ENCODE results near the gene SPTBN1.
A peak's percentile ranks its signal among the peaks of the same experiment; 100 is the strongest.

The SPTBN1 gene

DNA sequence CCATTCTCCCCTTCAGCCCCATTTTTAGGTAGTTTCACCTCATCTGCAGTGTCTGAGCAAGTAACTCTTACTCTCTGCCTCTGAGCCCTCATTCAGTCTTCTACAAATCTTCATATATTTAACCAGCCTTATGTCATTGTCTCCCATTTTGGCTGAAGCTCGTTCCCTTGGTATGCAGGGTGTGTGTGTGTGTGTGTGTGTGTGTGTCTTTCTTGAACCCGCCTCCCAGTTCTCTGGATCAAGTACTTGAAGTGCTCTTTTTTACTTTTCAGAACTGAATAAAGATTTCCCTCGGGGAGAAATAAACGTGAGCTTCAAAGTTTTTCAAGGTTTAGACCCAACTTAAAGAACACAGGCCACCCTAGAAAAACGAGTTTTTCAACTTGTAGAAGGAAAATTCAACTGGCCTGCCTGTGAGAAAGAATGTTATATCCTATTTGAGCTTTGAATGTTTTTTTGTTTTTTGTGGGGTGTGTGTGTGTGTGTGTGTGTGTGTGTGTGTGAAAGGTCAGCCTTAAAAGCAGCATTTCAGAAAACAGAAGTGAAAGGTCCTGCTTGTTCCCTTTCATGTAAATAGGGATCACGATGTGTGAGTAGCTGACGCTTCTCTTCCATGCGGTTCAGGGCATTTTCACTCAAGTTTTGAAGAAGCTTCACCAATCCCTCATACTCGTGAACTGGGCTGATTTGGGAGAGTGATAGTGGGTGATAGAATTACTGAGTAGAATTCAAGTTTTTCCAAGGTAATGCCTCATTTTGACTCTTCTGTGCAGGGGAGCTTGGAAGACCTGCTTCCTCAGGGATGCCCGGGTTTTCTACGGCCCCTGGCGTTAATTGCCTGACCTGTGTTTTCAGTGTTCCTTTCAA, 216.7 kb downstream of the SPTBN1 start:
- no peaks in the 10 kb centered on the region for H3K9me3 ChIP-seq (ENCODE audit: control insufficient read depth, low read length)
- peaks cover 47% of the 10 kb centered on the region for H3K36me3 ChIP-seq (ENCODE audit: control insufficient read depth, insufficient read depth, low read length)
- 93 to 96% methylated on average over 6 to 8 of the region's 12 CpGs for WGBS, 2 experiments (ENCODE audit: insufficient coverage in 2 of 2)
- H3K27ac ChIP-seq (ENCODE audit: low read depth, low read length, severe bottlenecking), result peak overlapping the region; percentile 19
- H3K4me1 ChIP-seq (ENCODE audit: control insufficient read depth, insufficient read depth, low read length, poor library complexity, severe bottlenecking), result peaks cover 3% of the 10 kb centered on the region
- H3K4me3 ChIP-seq (ENCODE audit: extremely low read depth, insufficient read depth, low read length, poor library complexity, severe bottlenecking), result no peak overlapping the region

DNA sequence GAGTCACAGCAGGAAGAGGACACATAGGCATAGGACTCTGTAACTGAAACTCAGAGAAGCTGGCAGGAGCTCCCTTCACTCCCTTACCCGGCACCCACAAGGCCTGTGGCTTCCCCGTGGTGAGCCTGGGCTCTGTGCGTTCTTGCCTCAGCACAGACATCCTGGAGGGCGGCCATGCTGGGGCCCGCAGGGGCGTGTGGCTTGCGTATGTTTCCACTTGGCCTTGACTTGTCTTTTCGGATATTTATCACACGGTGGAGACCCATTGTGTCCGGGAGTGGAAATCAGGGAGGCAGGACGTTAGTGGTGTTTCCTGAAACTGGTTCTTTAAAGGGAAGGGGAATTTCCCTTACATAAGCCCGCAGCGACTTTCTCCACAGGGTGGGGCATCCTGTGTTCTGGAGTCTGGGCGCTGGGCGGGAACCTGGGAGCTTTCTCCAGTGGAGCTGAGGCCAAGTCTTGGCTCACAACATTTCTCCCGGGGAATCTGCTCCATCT, 217.4 kb downstream of the SPTBN1 start:
- peaks cover 40% of the 10 kb centered on the region for H3K36me3 ChIP-seq (ENCODE audit: control insufficient read depth, insufficient read depth, low read length)
- H3K27ac ChIP-seq (ENCODE audit: low read depth, low read length, severe bottlenecking), result peak overlapping the region; percentile 19
- 87 to 94% methylated on average over 14 to 15 of the region's 16 CpGs for WGBS, 2 experiments (ENCODE audit: insufficient coverage in 2 of 2)
- H3K4me3 ChIP-seq (ENCODE audit: extremely low read depth, insufficient read depth, low read length, poor library complexity, severe bottlenecking), result no peak overlapping the region
- H3K9me3 ChIP-seq (ENCODE audit: control insufficient read depth, low read length), result no peaks in the 10 kb centered on the region
- H3K4me1 ChIP-seq (ENCODE audit: control insufficient read depth, insufficient read depth, low read length, poor library complexity, severe bottlenecking), result peaks cover 3% of the 10 kb centered on the region

DNA sequence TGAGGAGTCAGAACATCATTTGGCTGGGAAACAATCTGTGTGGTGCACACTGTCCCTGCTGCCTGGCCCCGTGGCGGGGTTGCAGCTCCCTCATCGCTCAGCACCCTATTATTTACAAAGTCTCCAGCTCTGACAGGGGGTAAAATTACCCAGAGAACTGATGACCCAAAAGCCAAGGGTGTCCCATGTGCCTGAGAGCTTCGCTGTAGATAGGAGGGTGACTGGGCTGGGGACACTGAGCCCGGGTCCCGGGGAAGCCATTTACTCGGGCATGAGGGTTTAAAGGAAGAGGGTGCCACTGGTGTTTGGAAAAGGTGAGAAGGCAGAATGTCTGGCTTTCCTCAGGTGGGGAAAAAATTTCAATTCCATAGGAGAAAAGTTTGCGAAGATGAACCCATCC, 219.2 kb downstream of the SPTBN1 start:
- 91 to 94% methylated on average over 7 of the region's 8 CpGs for whole genome bisulfite sequencing, 2 experiments (ENCODE audit: insufficient coverage in 2 of 2)
- Histone ChIP-seq H3K36me3 (ENCODE audit: control insufficient read depth, insufficient read depth, low read length) (peaks cover 23% of the 10 kb centered on the region), H3K9me3 (ENCODE audit: control insufficient read depth, low read length) (no peaks in the 10 kb centered on the region), H3K27ac (ENCODE audit: low read depth, low read length, severe bottlenecking) (no peak overlapping the region), H3K4me1 (ENCODE audit: control insufficient read depth, insufficient read depth, low read length, poor library complexity, severe bottlenecking) (peaks cover 3% of the 10 kb centered on the region), H3K4me3 (ENCODE audit: extremely low read depth, insufficient read depth, low read length, poor library complexity, severe bottlenecking) (no peak overlapping the region)

DNA sequence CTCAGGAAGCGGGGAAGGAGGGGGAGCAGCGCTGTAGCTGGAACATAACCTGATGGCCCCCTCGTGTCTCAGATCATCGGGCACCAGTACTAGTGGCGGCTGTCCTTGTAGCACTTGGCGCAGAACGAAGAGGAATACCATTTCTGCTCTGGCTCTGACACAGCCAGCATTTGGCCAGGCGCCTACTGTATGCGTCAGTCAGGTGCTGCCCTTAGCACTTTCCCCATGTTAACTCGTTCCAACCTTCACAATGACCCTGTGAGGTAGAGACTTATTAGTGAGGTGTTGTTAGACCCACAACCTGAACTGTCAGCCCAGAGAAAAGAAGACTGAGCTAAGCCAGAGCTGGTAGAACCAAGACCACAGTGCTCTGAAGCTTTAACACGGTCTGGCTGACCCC, 219.6 kb downstream of the SPTBN1 start:
- Histone ChIP-seq H3K27ac (ENCODE audit: low read depth, low read length, severe bottlenecking) (no peak overlapping the region), H3K4me3 (ENCODE audit: extremely low read depth, insufficient read depth, low read length, poor library complexity, severe bottlenecking) (no peak overlapping the region), H3K4me1 (ENCODE audit: control insufficient read depth, insufficient read depth, low read length, poor library complexity, severe bottlenecking) (peaks cover 3% of the 10 kb centered on the region), H3K36me3 (ENCODE audit: control insufficient read depth, insufficient read depth, low read length) (peaks cover 18% of the 10 kb centered on the region), H3K9me3 (ENCODE audit: control insufficient read depth, low read length) (no peaks in the 10 kb centered on the region)
- WGBS, 2 experiments (ENCODE audit: insufficient coverage in 2 of 2), result 94 to 99% methylated on average over 7 to 9 of the region's 11 CpGs

DNA sequence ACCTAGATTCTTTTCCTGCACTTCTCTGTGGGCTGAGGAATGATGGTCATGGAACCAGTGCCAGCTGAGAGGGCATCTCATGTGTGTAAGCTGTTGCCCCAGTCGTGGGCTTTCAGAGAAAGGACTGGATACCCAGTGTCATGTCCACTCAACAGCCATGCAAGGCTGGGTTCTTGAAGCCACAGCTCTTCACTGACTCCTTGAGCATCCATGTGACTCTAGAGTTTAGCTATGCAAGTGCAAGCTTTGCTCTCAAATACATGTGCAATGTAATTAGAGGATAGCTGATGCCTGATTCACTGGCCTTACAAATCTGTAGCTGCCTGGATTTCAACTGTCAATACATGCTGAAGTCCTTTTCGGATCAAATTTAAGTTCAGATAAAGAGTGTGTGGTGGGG, 220.5 kb downstream of the SPTBN1 start:
- no peak overlapping the region for H3K27ac ChIP-seq (ENCODE audit: low read depth, low read length, severe bottlenecking)
- 89 to 91% methylated on average over 2 of the region's 2 CpGs for WGBS, 2 experiments (ENCODE audit: insufficient coverage in 2 of 2)

DNA sequence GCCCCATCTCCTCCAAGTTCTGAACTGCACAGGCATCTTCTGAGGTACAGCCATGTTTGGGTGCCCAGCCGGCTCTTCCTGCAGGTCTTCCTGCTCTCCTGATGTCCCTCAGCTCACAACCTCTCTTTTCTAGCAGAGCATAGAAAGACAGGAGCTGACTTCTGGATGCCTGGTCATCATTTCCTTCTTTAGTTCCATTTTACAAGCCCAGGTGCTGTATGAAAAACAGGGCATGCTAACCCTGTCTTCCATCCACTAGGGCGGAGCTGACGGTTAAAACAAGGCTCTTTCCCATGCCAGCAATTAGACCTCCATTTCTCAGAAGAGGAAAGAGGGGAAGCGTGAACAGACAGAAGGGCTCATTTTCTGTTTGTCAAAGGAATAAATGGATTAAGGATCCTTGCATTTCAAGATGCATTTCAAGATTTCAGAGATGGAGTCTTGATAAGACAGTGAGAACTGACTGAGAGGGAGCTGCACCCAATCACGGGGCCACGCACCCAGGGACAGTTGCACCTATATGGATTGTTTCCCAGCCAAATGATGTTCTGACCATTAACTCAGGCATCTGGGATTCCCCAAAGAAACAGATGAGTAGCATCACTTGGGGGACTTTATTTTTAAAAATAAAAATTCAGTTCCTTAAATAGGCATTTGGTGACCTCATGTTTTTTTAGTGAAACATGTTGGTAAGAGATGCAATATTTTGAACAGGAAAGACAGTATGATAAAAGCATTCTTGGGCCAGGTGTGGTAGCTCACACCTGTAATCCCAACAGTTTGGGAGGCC, 221.5 kb downstream of the SPTBN1 start:
- WGBS, 2 experiments (ENCODE audit: insufficient coverage in 2 of 2), result 97 to 100% methylated on average over 4 to 6 of the region's 6 CpGs
- H3K36me3 ChIP-seq (ENCODE audit: control insufficient read depth, insufficient read depth, low read length), result peaks cover 5% of the 10 kb centered on the region
- no peak overlapping the region for H3K27ac ChIP-seq (ENCODE audit: low read depth, low read length, severe bottlenecking)
- peaks cover 3% of the 10 kb centered on the region for H3K4me1 ChIP-seq (ENCODE audit: control insufficient read depth, insufficient read depth, low read length, poor library complexity, severe bottlenecking)
- no peaks in the 10 kb centered on the region for H3K9me3 ChIP-seq (ENCODE audit: control insufficient read depth, low read length)
- H3K4me3 ChIP-seq (ENCODE audit: extremely low read depth, insufficient read depth, low read length, poor library complexity, severe bottlenecking), result no peak overlapping the region

More for the DNA sequence above, 220.5 kb downstream of the SPTBN1 start:
- Histone ChIP-seq H3K4me1 (ENCODE audit: control insufficient read depth, insufficient read depth, low read length, poor library complexity, severe bottlenecking) (peaks cover 3% of the 10 kb centered on the region), H3K4me3 (ENCODE audit: extremely low read depth, insufficient read depth, low read length, poor library complexity, severe bottlenecking) (no peak overlapping the region), H3K36me3 (ENCODE audit: control insufficient read depth, insufficient read depth, low read length) (peaks cover 12% of the 10 kb centered on the region), H3K9me3 (ENCODE audit: control insufficient read depth, low read length) (no peaks in the 10 kb centered on the region)

DNA sequence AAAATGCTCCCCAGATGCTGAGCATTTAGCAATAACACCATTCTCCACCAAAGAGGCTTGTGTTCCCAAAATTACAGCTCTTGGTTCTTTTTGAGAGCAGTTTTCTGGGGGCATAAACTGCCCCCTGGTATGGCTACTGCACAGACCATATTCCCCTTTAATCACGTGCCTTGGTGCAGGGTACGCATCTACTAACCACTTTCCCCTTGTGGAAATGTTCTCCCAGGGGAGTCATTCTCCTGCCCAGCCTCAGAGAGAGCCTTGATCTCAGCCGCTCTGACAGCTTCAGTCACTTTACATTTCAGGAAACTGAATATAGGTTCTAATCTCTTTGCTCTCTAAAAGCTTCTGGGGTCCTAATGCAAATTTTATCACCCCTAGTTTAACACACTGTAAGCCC, 222.6 kb downstream of the SPTBN1 start:
- 64 to 81% methylated on average over 2 to 3 of the region's 3 CpGs for WGBS, 2 experiments (ENCODE audit: insufficient coverage in 2 of 2)
- H3K36me3 ChIP-seq (ENCODE audit: control insufficient read depth, insufficient read depth, low read length), result peaks cover under 1% of the 10 kb centered on the region
- no peaks in the 10 kb centered on the region for H3K9me3 ChIP-seq (ENCODE audit: control insufficient read depth, low read length)
- no peak overlapping the region for H3K27ac ChIP-seq (ENCODE audit: low read depth, low read length, severe bottlenecking)
- H3K4me3 ChIP-seq (ENCODE audit: extremely low read depth, insufficient read depth, low read length, poor library complexity, severe bottlenecking), result no peak overlapping the region
- no peaks in the 10 kb centered on the region for H3K4me1 ChIP-seq (ENCODE audit: control insufficient read depth, insufficient read depth, low read length, poor library complexity, severe bottlenecking)

DNA sequence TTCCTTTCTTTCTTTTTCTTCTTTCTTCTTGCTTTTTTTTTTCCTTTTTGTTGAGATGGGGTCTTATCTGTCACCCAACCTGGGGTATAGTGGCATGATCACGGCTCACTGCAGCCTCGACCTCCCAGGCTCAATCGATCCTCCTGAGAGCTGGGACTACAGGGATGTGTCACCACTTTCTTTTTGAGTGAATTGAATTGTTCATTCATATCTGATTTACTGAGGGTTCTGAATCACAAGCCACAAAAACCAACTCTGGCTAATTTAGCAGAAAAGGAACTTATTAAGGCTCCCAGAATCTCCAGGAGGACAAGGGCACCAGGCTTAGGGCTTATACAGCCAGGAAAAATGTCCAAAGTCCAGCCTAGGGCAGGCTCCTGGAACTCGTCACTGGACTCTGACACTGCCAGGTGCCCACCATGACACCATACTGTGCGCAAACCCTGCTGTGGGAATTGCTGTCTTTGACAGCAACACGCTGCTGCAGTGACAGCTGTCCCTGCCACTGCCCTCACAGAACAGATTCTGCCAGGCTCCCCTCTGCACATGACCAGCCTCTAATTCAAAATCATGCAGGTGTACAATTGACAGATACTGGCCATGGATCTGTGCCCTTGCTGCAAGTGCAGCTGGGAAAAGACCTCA, 224.4 kb downstream of the SPTBN1 start:
- Histone ChIP-seq H3K9me3 (ENCODE audit: control insufficient read depth, low read length) (no peaks in the 10 kb centered on the region), H3K36me3 (ENCODE audit: control insufficient read depth, insufficient read depth, low read length) (no peaks in the 10 kb centered on the region), H3K27ac (ENCODE audit: low read depth, low read length, severe bottlenecking) (no peak overlapping the region), H3K4me3 (ENCODE audit: extremely low read depth, insufficient read depth, low read length, poor library complexity, severe bottlenecking) (no peak overlapping the region), H3K4me1 (ENCODE audit: control insufficient read depth, insufficient read depth, low read length, poor library complexity, severe bottlenecking) (no peaks in the 10 kb centered on the region)
- WGBS, 2 experiments (ENCODE audit: insufficient coverage in 2 of 2), result 86 to 90% methylated on average over 3 to 6 of the region's 6 CpGs

DNA sequence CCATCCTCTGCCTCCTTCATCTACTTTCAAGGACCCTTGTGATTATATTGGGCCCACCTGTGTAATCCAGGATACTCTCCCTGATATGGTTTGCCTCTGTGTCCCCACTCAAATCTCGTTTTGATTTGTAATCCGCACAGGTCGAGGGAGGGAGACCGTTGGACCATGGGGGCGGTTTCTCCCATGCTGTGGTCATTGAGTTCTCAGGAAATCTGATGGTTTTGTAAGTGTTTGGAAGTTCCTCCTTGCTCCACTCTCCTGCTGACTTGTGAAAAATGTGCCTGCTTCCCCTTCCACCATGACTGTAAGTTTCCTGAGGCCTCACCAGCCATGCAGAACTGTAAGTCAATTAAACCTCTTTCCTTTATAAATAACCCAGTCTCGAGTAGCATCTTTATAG, 225.3 kb downstream of the SPTBN1 start:
- H3K36me3 ChIP-seq (ENCODE audit: control insufficient read depth, insufficient read depth, low read length), result no peaks in the 10 kb centered on the region
- no peaks in the 10 kb centered on the region for H3K9me3 ChIP-seq (ENCODE audit: control insufficient read depth, low read length)
- no peak overlapping the region for H3K4me3 ChIP-seq (ENCODE audit: extremely low read depth, insufficient read depth, low read length, poor library complexity, severe bottlenecking)
- no peaks in the 10 kb centered on the region for H3K4me1 ChIP-seq (ENCODE audit: control insufficient read depth, insufficient read depth, low read length, poor library complexity, severe bottlenecking)
- 95 to 96% methylated on average over 4 of the region's 6 CpGs for WGBS, 2 experiments (ENCODE audit: insufficient coverage in 2 of 2)
- no peak overlapping the region for H3K27ac ChIP-seq (ENCODE audit: low read depth, low read length, severe bottlenecking)

DNA sequence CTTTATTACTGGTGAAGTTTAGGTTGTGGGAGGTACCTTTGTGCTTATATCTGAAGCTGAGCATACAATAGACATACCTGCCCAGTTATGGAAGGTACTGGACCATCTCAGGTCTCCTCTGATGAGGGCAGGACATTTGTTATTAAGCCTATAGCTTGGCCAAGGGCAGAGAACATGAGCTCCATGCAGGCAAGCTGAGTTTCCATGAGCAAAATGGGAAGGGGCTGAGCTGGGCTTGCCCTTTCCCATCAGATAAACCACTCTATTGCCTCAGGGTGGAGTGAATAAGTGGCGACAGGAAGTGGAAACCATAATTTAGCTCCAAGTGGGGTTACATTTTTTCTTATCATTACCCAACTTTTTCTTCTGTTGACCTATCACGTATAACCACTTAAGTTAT, 227.5 kb downstream of the SPTBN1 start:
- H3K4me3 ChIP-seq (ENCODE audit: extremely low read depth, insufficient read depth, low read length, poor library complexity, severe bottlenecking), result no peak overlapping the region
- H3K36me3 ChIP-seq (ENCODE audit: control insufficient read depth, insufficient read depth, low read length), result no peaks in the 10 kb centered on the region
- H3K27ac ChIP-seq (ENCODE audit: low read depth, low read length, severe bottlenecking), result no peak overlapping the region
- peaks cover 3% of the 10 kb centered on the region for H3K4me1 ChIP-seq (ENCODE audit: control insufficient read depth, insufficient read depth, low read length, poor library complexity, severe bottlenecking)
- no peaks in the 10 kb centered on the region for H3K9me3 ChIP-seq (ENCODE audit: control insufficient read depth, low read length)
- 100% methylated on average over 1 of the region's 2 CpGs; no CpG with 5 or more reads in 1 of the 2 experiments for WGBS, 2 experiments (ENCODE audit: insufficient coverage in 2 of 2)
